Body of pancreas (tissue), 4 donors: Measurements from ENCODE around the gene EXOC3. TPM values are rescaled to one million over a fixed set of nuclear protein-coding genes. Genes with fewer than 3 reads are reported as not detected.

Experiments
- ATAC-seq: fragments of 150-250 bp; one replicate; pipeline ENCODE4 v1.9.1; 2016
- DNase-seq, 4 donors: peaks; one replicate each; pipeline ENCODE4 v3.0.0-alpha.2; 2019
- H3K27ac ChIP-seq, 4 donors: fragments of 200-600 bp; sonication (generic); 1 replicate in 3 of 4; 2 replicates in 1 of 4; pipeline versions ENCODE4 v1.5.1 to v1.6.1; 2016 to 2019; ENCODE audit warnings: mild to moderate bottlenecking in 1 of 4, mixed read lengths in 1 of 4, moderate library complexity in 1 of 4
- H3K27me3 ChIP-seq, 2 donors: fragments of 200-600 bp; sonication (generic); one replicate each; pipeline ENCODE4 v1.6.0; 2016; ENCODE audit warnings: mild to moderate bottlenecking in 1 of 2
- H3K36me3 ChIP-seq, 2 donors: fragments of 200-600 bp; sonication (generic); replicated peaks in 1 of 2; 2 replicates each; pipeline ENCODE4 v1.5.1; 2016; ENCODE audit warnings: low read depth in 2 of 2; ENCODE audit not compliant: insufficient read depth in 1 of 2
- H3K4me1 ChIP-seq: fragments of 200-600 bp; sonication (generic); one replicate; pipeline ENCODE4 v1.6.0; 2016
- H3K4me3 ChIP-seq, 2 donors: fragments of 200-600 bp; sonication (generic); 1 replicate in 1 of 2; 2 replicates in 1 of 2; pipeline ENCODE4 v1.5.1; 2016 to 2019
- H3K9me3 ChIP-seq, 3 donors: fragments of 200-600 bp; sonication (generic); 1 replicate in 2 of 3; 2 replicates in 1 of 3; pipeline ENCODE4 v1.5.1; 2016
- POLR2A ChIP-seq, 3 donors: fragments of 450-650 bp; IDR thresholded peaks; one replicate each; pipeline ENCODE4 v1.6.1; 2016; ENCODE audit warnings: antibody characterized with exemption in 3 of 3, mild to moderate bottlenecking in 2 of 3
- WGBS, 2 donors: methylation state at CpG; one replicate each; pipeline ENCODE4 v1.1.5; 2017; 5-methylcytosine and 5-hydroxymethylcytosine counted together
- intact Hi-C: fragments of 100-400 bp; cut with DNase I; formaldehyde crosslinking; loops from one replicate; pipeline ENCODE4 v1.15.1; 2023
- total RNA-seq, 2 donors: library from RNA; depleted of rRNA; stranded (reverse); fragments of >200 nt; gene quantifications; one replicate each; pipeline ENCODE4 v1.1.0, GENCODE V29; 2016
- TF ChIP-seq, protein P1 (sequence below), 7 experiments: fragments of 450-650 bp in 4 of 7; fragments of 200-600 bp in 3 of 7; sonication (generic) in 3 of 7; IDR thresholded peaks; one replicate each; pipeline ENCODE4 v1.5.1; 2016 to 2019; ENCODE audit warnings: antibody characterized with exemption in 7 of 7

EXOC3 gene
- total RNA-seq, 2 donors from 2014 or later = 32.2 to 79.1 TPM

GRCh38 chr5:430214-430925 is 12.6 kb upstream of the EXOC3 start:
- no peak for TF ChIP-seq POLR2A (IDR thresholded peaks at IDR 0.05)
- TF ChIP-seq, protein P1, sequence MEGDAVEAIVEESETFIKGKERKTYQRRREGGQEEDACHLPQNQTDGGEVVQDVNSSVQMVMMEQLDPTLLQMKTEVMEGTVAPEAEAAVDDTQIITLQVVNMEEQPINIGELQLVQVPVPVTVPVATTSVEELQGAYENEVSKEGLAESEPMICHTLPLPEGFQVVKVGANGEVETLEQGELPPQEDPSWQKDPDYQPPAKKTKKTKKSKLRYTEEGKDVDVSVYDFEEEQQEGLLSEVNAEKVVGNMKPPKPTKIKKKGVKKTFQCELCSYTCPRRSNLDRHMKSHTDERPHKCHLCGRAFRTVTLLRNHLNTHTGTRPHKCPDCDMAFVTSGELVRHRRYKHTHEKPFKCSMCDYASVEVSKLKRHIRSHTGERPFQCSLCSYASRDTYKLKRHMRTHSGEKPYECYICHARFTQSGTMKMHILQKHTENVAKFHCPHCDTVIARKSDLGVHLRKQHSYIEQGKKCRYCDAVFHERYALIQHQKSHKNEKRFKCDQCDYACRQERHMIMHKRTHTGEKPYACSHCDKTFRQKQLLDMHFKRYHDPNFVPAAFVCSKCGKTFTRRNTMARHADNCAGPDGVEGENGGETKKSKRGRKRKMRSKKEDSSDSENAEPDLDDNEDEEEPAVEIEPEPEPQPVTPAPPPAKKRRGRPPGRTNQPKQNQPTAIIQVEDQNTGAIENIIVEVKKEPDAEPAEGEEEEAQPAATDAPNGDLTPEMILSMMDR (IDR thresholded peaks at IDR 0.05) = no peak
- no peaks in the 10 kb centered on the region for H3K9me3 ChIP-seq
- H3K36me3 ChIP-seq = no peaks in the 10 kb centered on the region
- 75 to 78% methylated on average over 20 to 25 of the region's 25 CpGs for WGBS, 2 donors
- H3K27ac ChIP-seq = no peak overlapping the region
- DNase-seq (no peak), ATAC-seq (no peak)
- H3K27me3 ChIP-seq = no peaks in the 10 kb centered on the region
- no peaks in the 10 kb centered on the region for H3K4me1 ChIP-seq
- H3K4me3 ChIP-seq = no peak overlapping the region
- intact Hi-C loops = no loop called here

- DNase-seq (peak in 1 of 4 donors; percentile 48), ATAC-seq (no peak)
- TF ChIP-seq POLR2A (IDR thresholded peaks at IDR 0.05) = no peak
- TF ChIP-seq, protein P1 (IDR thresholded peaks at IDR 0.05) = peak in 4 of 7 experiments; percentile 18 to 50 (median 32)
- Histone ChIP-seq H3K4me1 (no peaks in the 10 kb centered on the region), H3K27me3 (no peaks in the 10 kb centered on the region), H3K27ac (no peak overlapping the region), H3K4me3 (no peak overlapping the region), H3K9me3 (no peaks in the 10 kb centered on the region), H3K36me3 (no peaks in the 10 kb centered on the region)
- intact Hi-C loops = no loop called here
- 29 to 37% methylated on average over 5 to 18 of the region's 18 CpGs for WGBS, 2 donors
Measured at GRCh38 chr5:431001-431710, 11.8 kb upstream of the EXOC3 start.

DNA sequence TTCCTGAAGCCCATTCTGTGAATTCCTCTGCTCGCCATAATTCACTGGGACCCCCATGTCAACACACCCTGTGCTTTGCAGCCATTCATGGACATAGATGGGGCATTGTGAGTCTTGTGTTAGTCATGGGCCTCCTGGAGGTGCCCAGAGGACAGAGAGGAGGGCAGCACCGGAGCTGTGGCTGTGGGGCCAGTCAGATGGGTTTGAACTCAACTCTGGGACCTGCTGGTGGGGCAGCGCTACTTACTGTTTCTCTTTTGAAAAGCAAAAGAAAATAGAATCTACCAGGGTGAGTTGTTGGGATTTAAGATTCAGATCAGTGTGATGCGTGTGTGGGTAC is 11.3 kb upstream of the EXOC3 start:
- no peaks in the 10 kb centered on the region for H3K9me3 ChIP-seq
- TF ChIP-seq POLR2A (IDR thresholded peaks at IDR 0.05) = no peak
- TF ChIP-seq, protein P1 (IDR thresholded peaks at IDR 0.05) = no peak
- H3K4me3 ChIP-seq = no peak overlapping the region
- H3K27me3 ChIP-seq = no peaks in the 10 kb centered on the region
- 54 to 86% methylated on average over 3 to 4 of the region's 4 CpGs for WGBS, 2 donors
- intact Hi-C loops = no loop called here
- ATAC-seq = no peak
- H3K4me1 ChIP-seq = no peaks in the 10 kb centered on the region
- H3K36me3 ChIP-seq = no peaks in the 10 kb centered on the region
- H3K27ac ChIP-seq = no peak overlapping the region
- no peak for DNase-seq

DNA sequence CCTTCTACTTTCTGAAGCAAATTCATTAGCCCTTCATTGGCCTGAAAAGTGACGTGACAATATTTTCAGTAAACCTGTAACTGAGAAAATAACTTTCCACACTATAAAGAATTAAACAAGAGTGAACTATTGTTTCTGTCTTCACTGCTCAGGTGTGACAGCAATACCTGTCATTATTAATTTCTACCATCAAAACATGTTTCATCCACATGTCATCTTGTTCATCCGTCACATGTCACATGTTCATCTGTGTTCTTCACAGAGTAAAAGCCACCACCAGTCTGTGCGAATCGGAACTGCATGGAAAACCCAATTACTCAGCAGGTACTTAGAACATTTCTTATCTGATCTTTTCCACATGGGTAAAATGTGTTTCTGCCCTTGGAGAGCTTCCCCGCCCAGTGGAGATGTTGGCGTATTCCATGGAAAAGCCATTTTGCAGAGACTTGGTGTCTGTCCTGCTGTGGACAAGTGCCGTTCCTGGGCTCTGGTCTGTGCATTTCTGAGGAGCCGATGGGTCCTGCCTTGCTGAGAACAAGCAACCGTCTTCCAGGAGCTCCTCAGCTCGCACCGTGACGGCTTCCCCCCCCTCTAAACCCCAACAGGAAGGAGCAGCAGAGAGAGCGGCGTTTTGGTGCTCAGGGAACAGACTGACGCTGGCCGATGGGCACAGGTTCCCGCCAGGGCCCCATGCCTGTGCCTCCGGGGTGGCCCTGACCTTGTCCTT is 10.6 kb upstream of the EXOC3 start:
- Histone ChIP-seq H3K4me1 (no peaks in the 10 kb centered on the region), H3K36me3 (no peaks in the 10 kb centered on the region), H3K27ac (no peak overlapping the region), H3K4me3 (no peak overlapping the region), H3K9me3 (no peaks in the 10 kb centered on the region), H3K27me3 (no peaks in the 10 kb centered on the region)
- no peak for DNase-seq
- no peak for TF ChIP-seq POLR2A (IDR thresholded peaks at IDR 0.05)
- TF ChIP-seq, protein P1 (IDR thresholded peaks at IDR 0.05) = no peak
- no peak for ATAC-seq
- WGBS, 2 donors = 68 to 82% methylated on average over 18 of the region's 18 CpGs
- intact Hi-C loops = no loop called here
